ENCODE measurements around the gene CABLES2.

The CABLES2 gene

DNA sequence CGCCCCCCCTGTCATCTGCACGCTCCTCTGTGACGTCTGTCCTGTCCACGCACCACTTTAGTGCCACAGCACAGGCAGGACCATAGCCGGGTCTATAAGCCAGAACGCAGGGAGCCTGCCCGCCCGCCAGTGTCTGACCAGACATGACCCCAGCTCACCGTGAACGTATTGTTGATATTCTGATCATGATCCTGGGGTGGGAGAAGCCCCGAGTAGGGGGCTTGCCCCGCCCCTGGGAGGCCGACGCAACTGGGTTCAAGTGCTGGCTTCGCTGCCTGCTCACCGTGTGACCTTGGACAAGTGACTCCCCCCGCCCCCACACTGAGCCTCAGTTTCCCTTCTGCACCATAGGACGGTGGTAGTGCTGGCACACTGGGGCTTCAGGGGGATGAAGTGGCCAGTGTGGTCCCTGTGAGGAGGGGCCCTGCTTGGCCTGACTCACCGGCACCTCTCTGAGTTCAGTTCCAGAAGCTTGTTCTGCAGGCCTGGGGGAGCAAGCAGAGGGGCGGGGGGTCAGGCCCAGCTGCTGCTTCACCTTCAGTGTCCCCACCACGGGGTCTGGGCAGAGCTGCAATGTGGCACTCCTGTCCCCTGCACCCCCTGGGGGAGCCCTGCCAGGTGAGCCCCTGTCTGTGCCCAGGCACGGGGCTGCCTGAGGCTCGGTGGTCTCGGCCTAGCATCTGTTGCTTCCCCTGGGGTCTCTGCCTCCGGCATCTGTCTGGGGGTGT lies 11.1 kb upstream of the CABLES2 start:
- DNase-seq (ENCODE audit: low read depth): no peak

DNA sequence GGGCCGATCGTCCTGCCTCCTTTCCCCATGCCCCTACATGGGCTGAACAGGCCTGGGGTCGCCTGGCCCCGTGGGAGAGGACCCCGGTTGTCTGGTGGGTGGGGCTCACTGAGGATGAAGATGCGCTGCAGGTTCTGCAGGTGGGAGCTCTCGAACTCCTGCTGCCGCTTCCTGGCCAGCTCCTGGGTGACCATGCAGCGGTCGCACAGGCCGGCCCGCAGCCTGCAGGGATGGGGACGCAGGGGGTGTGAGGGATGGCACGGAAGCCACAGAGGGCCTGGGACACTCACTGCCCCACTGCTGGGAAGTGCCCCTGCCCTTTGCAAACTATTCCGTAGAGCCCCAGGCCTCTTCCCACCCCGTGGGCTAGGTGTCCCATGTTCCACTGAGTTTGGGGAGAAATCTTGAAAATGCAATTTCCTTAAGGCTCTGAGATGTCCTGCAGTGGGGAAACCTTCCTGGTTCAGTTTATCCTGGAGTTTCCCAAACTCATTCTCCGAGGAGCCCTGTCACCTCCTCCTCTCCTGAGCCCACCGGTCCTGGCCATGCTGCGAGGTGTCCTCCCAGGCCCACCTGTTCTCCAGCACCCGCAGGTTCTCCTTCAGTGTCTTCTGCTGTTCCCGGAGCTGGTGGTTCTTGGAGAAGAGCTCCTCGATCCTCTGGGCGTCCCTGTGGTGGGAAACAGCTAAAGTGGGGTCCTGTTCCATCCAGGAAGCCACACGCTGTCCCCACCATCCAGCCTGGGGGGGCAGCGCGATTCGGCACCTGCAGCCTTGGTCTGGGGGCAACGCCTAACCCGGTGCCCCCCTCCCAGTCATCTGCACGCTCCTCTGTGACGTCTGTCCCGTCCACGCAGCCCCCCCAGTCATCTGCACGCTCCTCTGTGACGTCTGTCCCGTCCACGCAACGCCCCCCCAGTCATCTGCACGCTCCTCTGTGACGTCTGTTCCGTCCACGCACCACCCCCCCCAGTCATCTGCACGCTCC lies 9.9 kb upstream of the CABLES2 start:
- no peak for DNase-seq (ENCODE audit: low read depth)

DNA sequence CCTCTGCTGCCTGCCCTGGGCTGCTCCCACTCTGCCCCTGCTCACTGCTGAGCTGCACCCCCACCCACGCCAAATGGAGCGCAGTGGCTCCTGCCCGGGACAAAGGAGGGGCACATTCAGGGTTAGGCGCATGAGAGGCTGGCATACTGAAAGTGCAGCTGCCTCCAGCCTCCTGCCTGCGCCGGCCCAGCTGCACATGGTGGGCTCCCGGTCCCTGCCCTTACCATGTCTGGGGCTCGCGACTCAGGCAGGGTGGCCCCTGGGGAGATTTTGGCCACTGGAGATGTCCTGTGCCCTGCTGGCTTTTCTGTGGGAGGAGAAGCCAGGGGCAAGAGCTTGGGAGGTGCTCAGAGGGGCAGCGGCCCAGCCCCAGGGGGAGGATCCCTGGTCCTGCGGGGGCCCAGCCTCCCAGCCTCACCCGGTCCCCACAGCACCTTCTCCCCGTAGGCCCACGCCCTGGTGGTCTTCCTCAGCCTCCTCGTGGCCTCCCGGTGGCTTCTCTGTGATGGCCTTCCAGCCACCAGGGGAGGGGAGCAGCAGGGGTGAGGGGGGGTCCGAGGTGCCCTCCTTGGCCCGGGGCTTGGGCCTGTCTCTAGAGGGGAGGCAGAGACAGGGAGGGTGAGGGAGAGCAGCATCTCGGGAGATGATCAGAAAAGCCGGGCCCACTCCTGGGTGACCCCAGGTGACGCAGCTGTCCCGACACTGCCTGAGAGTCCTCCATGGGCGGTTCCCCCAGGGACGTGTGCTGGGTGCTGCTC lies 8.4 kb upstream of the CABLES2 start:
- DNase-seq (ENCODE audit: low read depth): no peak

DNA sequence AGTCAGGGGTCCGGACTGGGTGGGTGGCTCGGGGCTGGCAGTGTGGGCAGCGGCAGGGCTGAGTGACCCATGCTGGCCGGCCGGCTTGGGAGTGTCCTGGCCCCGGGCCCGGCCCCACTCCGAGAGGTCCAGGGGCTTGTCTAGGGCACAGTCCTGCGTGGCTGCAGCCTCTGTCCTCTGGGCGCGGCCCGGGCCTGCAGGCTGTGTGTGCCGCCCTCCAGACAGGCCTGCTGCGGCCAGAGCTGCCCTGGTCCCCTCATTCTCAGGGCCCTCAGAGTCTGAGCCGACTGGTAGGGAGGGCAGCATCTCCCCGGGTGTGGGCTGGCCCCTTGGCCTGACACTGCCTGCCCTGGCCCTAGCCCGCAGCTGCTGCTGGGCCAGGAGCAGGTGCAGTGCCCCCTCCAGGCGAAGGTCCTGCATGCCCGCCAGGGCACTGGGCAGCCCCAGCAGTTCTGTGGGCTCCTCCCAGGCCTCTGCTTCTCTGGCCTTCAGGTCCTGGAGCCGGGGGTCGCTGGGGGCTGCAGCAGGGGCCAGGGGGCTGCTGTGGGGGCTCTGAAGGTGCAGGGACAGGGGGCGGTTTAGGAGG lies 6.9 kb upstream of the CABLES2 start:
- no peak for DNase-seq (ENCODE audit: low read depth)

DNA sequence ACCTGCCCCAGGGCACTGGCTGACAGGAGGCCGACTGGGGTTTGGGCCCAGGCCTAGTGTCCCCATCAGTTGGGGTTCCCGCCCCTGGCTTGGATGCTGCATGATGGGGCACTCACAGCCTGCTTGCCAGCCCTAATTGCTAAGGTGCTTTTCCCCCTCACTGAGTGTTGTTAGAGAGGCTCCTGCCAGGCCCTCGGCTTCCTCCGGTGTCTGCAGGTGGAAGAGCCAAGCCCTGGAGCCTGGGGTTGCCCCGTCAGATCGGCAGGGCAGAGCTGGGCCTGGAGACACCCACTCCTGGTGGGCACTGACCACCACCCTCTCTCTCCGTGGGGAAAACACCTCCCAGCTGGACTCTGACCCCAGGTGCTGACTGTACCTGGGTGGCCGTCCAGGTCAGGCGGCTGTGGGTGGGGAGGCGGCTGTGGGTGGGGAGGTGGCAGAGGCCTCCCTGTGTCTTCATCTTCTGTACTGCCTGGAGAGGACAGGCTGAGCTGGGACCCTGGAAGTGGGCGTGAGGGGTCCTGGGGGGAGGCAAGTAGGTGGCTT lies 6.0 kb upstream of the CABLES2 start:
- no peak for DNase-seq (ENCODE audit: low read depth)

DNA sequence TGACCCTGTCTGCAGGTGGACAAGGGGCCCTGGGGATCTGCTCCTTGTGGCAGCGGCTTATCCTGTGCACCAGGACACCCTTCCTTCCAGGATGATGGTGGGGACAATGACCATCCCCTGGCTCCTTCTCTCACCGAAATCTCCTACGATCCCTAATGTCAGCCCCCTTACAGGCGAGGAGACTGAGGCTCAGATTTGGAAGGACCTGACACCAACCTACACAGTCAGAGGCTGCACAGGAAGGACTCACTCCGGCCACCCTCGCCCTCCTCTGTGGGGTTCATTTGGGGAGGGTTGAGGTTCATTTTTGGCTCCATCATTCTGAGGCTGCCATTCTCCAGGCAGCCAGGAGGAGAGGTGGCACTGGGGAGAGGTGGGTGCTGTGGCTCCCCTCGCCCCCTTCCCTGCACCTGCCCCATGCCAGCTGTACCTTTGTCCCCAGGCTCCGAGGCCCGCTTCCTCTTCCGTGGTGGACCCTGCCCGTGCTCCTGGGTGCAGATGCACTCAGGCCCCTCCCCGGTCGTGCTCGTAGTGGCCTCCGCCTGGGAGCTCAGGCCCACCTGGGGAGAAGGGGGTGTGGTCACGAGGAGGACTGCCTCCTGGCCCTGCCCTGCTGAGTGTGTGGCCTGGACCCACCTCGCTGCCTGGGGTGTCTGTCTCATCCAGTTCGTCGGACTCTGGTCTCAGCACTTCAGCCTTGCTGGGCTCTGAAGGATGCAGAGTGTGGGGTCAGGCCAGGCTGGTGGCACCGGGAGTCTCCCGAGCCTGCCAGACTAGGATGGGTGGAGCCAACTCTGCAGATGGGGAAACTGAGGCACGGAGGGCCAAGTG lies 5.3 kb upstream of the CABLES2 start:
- no peak for DNase-seq (ENCODE audit: low read depth)

DNA sequence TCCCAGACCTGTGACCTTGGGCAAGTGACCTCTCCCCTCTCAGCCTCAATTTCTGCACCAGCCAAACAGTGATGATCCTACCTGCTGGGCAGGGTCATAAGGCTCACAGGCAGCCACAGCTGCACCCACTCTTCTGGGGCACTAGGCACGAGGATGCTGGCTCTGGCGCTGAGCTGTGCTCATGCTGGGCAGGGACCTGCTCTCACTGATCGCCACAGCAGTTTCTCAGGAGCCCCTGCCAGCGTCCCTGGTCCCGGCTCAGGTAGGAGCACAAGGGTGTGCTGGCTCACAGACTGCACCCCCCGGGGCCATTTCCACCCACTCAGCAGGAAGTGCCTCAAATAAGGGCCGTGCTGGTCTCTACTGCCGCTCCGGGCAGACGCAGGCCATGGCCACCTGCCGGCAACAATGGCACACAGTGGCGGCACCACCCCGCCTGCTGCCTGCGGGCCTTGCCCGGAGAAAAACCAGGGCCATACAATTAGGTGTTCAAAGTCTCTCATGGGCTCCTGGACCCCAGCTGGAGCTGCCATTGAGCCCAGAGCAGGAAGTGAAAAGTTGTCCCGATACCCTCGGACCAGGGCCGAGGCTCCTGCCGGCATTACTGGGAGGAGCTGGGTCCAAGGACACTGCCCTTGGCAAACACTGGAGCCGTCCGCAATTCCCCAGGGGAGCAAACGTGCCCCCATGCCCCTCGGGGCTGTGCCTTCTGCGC lies 4.6 kb upstream of the CABLES2 start:
- no peak for DNase-seq (ENCODE audit: low read depth)

DNA sequence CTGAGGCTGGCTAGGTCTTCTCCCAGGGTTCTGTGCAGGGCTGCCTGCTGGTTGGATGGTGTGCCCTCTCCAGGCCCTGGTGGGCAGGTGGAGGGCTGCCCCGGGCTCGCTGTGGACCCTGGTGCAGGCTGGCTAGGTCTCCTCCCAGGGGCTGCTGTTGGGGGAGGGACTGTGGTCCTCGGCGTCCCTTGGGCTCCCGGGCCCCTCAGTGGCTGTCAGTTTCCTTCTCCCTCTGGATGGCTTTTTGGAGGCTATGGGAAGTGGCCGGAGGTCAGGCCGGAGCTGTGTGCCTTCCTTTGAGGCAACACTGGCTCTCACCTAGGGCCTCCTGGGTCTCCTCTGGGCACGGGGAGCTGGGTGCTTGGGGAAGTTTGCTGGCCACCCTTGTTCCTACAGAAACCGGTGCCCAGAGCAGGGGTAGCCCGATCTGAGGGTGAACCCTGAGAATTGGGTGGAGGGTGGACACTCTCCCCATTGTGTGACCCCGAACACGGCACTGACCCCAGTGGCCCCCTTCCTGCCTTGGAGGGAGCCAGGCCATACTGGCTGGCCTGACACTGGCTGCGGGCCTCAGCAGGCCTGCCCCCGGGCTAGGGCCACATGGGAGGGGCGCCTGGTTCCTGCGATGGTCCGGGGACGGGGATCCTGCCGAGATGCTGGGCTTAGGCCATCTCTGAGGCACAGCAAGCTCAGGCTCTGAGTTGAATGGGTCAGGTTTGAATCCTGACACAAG lies 3.8 kb upstream of the CABLES2 start:
- DNase-seq (ENCODE audit: low read depth): no peak

DNA sequence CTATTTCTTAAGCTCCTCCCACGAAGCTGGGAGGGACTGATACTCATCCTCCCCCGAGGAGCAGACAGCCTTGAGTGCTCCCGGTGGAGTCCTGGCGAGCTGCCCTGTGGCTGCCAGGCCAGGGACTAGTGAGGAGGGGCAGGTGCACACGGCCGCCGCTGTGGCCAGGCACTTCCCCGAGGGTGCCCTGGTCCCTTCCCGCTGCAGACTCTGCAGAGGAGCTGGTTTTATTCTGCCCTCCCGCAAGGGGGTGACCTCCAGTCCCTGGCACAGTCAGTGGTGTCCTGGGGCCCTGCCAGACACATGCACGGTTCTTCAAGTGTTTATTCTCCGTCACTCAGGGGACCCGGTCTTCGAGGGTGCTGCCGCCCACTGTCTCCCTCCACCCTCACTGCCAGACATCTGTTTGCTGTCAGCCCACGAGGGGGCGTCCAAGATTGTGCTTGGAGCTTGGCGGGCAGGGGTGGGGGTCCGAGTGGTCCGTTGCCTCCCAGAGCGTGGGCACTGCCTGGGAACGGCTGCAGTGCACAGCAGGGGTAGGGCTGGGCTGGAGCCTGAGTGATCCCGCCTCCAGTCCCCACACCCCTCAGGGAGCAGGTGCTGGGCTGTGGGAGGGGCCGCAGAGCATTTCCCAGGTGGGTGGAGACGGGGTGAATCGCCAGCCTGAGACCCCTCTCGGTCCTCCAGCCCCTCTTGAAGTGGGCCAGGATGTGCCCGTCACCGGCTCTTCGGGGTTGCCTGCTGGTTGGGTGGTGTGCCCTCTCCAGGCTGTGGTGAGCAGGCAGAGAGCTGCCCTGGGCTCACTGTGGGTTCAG lies 3.1 kb upstream of the CABLES2 start:
- DNase-seq (ENCODE audit: low read depth): no peak

DNA sequence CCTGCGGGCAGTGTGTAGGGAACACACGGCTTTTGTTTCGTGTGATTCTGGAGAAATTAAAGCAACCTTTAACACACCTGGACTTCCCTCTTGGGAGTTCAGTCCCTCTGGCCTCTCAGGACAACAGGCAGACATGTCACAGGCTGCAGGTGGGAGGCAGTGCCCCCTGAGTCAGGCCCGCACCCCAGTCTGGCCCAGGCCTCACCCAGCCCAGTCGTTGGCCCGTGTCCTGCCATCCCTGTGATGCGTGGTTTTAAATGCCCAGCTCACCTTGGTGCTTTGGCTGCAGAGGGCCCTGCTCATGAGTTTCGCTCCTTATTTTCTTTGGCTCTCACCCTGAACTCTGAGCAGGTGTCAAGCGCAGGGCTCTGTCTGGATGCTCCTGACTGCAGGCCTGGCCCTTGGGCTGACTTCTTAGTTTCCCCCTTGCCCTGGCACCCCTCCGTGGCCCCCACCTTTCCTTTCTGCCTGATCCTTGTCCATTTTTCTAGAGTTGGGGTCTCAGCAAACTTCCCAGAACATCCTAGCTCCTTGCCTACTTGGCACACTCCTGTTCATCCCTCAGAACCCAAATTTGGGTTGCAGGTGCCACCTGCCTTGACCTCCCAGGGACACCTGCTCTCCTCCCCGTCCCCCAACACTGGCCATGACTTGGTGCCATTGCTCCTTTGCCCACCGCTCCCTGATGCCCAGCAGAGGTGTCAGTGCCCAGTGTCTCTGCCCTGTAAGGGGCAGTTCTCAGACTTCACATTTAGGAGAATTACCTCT lies 2.2 kb upstream of the CABLES2 start:
- DNase-seq (ENCODE audit: low read depth): no peak

DNA sequence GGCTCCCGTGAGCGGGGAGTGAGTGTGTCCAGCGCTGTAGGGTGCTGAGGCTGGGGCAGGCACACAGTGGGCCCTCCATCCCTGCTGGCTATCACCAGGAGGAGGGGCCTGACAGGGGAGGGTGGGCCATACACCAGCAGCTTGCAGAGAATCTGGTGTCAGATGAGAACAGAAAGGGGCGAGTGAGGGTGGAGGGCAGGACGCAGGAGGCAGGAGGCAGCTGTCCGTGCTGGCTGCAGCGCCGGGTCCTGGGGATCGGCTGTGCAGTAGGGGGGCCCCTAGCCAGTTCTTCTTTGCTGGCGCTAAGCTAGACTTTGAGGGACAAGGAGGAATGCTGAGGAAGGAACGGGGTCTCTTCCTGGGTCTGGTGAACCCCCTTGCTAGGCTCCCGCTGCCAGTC lies 1.6 kb upstream of the CABLES2 start:
- DNase-seq (ENCODE audit: low read depth): no peak

DNA sequence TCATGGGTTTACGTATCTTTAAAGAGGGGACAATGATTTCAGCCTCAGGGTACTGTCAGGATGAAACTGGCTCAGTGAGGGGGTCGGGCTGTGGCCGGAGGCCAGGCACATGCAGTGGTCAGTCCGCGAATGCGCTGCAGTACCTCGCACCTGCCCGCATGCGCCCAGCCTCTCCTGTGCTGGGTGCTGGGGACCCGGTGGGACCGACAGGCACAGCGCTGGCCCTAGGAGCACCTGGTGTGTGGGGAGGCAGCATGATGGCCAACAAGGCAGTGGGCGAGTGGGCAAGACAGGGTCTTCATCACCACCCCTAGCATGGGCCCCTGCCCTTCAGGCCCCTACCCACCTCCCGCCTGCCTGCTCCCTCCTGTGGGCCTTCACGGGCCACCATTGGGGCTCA lies 970 bp upstream of the CABLES2 start:
- no peak for DNase-seq (ENCODE audit: low read depth)

DNA sequence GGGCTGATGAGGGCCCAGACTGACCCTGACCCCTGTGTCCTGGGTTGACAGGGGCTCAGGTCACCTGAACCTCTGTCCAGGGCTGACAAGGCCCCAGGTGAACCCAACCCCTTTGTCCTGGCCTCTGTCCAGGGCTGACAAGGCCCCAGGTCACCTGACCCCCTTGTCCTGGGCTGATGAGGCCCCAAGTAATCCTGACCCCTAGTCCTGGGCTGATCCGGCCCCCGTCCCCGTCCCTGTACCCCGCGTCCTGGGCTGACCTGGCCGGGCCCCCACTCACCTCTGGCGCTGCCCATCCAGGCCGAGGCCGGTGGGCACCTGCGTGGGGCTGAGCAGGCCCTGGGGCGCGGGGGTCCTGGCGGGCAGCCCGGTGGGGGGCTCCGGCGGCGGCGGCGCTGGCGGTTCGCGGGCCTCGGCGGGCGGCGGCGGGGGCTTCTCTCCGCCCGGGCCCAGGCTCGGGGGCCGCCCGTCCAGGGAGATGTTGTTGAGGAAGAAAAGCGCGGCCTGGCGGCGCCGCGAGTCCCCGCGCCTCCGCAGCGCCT lies 379 bp downstream of the CABLES2 start:
- no peak for DNase-seq (ENCODE audit: low read depth)

DNA sequence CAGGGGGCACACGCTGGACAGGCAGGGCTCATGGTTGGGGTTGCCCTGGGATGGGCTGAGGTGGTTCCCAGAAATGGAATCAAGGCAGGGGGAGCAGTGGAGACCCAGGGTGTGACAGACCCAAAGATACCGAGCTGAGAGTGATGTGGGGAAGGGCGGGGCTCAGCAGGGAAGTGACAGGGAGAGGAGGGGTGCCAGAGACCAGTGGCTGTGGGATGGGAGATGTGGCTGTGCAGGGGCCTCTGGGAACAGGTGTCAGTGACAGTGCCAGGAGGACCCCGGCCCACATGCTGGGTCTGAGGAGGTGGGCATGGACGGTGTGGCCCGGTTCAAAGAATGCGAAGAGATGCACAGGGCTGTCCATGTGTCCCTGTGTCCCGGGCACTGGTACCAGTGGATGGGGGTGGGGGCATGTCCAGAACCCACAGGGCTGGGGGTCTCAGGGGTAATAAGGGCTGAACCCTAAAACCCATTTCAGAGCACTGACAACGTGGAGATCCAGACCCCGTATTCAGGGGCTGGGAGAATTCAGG lies 1.0 kb downstream of the CABLES2 start:
- no peak for DNase-seq (ENCODE audit: low read depth)

DNA sequence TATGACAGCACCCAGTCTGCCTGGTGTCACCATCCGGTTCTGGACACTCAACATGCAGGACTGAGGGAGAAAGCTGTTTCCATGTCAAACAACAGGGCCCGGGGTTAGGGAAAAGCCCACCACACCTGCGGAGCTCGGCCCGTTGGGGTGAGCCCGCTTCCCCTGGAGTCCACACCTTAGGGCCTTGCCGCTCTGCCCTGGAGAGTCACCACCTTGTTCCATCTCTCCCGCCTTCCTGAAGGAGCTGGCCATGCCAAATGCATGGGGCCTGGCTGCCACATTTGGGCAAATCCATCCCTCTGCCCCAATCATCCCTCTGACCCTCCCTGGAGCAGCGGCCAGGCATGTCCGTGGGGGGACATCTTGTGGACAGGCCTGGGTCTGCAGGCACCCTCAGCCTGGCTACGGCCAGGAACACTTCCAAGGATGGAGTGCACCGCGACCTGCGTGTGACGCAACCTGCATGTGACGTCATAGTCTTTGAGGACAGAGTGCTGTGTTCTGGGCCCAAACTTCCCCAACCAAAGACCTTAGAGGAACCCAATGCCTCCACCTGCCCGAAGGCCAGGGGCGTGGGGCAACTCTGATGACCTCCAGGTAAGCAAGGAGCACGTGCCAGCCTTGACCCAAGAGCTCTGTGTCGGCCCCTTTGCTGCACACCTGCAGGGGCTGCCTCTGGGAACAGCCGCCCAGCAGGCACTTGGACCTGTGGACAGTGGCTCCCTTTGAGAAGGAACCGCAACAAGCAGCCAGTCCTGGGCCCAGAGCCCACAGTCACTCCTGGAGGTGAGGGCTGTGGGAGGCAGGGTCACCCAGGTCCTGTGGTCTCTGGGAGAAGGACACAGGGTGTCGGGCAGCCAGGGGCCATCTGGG lies 1.7 kb downstream of the CABLES2 start:
- DNase-seq (ENCODE audit: low read depth): no peak

DNA sequence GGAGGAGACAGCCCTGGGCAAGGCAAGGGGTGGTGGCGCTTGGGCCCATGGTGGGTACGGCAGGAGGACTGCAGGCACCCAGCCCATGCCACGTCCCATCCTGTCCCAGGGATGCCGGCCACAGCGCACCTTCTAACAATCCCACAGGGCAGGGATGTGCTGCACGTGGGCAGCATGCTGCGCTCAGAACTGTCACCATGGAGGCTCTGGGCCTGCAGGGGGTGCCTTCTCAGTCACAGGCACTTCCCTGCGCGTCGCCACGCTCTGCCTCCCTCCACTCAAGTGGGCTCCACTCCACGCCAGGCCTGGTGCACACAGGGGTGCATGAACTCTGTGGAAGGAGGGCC lies 2.4 kb downstream of the CABLES2 start:
- no peak for DNase-seq (ENCODE audit: low read depth)

All from non-pigmented ciliary epithelial cell (primary cell).